GM18511 (cell line): ENCODE results near the gene TJP3.

Experiments used
- ATAC-seq: cut with Tn5 transposase; IDR thresholded peaks from one replicate; pipeline ENCODE4 v1.9.1; 2021; ENCODE audit warnings: mild to moderate bottlenecking, moderate library complexity; ENCODE audit not compliant: unreplicated experiment

Gene TJP3

GRCh38 chr19:3690551-3691371 is 17.4 kb upstream of the TJP3 start:
- ATAC-seq = no peak

- no peak for ATAC-seq
Measured at GRCh38 chr19:3691372-3691716, 16.8 kb upstream of the TJP3 start.

GRCh38 chr19:3691726-3692125 is 16.5 kb upstream of the TJP3 start:
- ATAC-seq = no peak

- no peak for ATAC-seq
Measured at GRCh38 chr19:3692141-3693024, 15.8 kb upstream of the TJP3 start.

- no peak for ATAC-seq
Measured at GRCh38 chr19:3693025-3693925, 14.9 kb upstream of the TJP3 start.

GRCh38 chr19:3694361-3695123 is 13.6 kb upstream of the TJP3 start:
- no peak for ATAC-seq

- no peak for ATAC-seq
Measured at GRCh38 chr19:3695124-3695733, 13.0 kb upstream of the TJP3 start.

- no peak for ATAC-seq
Measured at GRCh38 chr19:3695986-3696659, 12.1 kb upstream of the TJP3 start.

GRCh38 chr19:3696660-3696995 is 11.6 kb upstream of the TJP3 start:
- ATAC-seq = no peak

- ATAC-seq = no peak
Measured at GRCh38 chr19:3697094-3697493, 11.1 kb upstream of the TJP3 start.

- no peak for ATAC-seq
Measured at GRCh38 chr19:3697671-3698385, 10.4 kb upstream of the TJP3 start.

GRCh38 chr19:3698386-3698950 is 9.7 kb upstream of the TJP3 start:
- no peak for ATAC-seq

- ATAC-seq = no peak
Measured at GRCh38 chr19:3698974-3699740, 9.0 kb upstream of the TJP3 start.

GRCh38 chr19:3699741-3700241 is 8.4 kb upstream of the TJP3 start:
- ATAC-seq = peak; percentile 21

- ATAC-seq = peak; percentile 85
Measured at GRCh38 chr19:3700242-3701032, 7.7 kb upstream of the TJP3 start, which contains the start of gene PIP5K1C. Gene PIP5K1C (minus strand): TSS chr19:3700468. CDS start chr19:3700390, 78 bp downstream.

GRCh38 chr19:3701200-3701599 is 7.0 kb upstream of the TJP3 start:
- ATAC-seq = no peak

- no peak for ATAC-seq
Measured at GRCh38 chr19:3707868-3708206, 347 bp upstream of the TJP3 start.
